NB4 (cell line): ENCODE measurements around the gene CLCF1.

ENCODE experiments used
- CTCF ChIP-seq: IDR thresholded peaks from one replicate; pipeline ENCODE4 v1.5.1; 2012; ENCODE audit warnings: low read depth, low read length
- MAX ChIP-seq: IDR thresholded peaks from 2 replicates; pipeline ENCODE4 v1.6.1; 2011; ENCODE audit warnings: low read depth, low read length
- POLR2A ChIP-seq: IDR thresholded peaks from 2 replicates; pipeline ENCODE4 v1.6.1; 2011; ENCODE audit warnings: mild to moderate bottlenecking; ENCODE audit not compliant: insufficient read length; ENCODE audit errors: extremely low read depth

DNA sequence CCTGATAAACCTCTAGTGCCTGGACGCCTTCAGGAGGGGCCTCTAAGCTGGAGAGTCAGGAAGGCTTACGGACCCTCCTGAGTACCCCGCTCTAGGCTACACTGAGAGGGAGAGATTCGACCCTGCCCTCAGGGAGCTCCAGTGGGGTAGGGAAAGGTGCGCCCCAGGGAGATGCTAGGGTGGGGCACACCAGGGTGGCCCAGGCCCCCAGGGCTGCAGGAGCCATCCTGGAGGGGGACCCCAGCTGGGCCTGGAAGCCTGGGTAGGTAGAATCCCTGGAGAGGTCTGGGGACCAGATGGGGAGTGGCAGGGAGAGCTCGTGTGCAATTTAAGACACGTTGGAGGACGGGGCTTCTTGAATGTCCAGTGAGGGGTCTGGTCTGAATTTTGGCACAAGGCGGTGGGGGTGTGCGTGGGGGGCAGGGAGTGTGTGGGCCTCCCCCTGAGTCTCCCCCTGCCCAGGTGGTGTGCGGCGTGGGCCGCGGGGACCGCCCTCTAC is 46.8 kb upstream of the CLCF1 start:
- TF ChIP-seq MAX = no peak
- no peak for TF ChIP-seq CTCF
- no peak for TF ChIP-seq POLR2A
